Peyer's patch (tissue), 4 donors: ENCODE data around the gene AK8.

ENCODE experiments used
- POLR2A ChIP-seq, 2 donors: fragments of 450-650 bp; IDR thresholded peaks; one replicate each; pipeline ENCODE4 v1.5.1; 2017; ENCODE audit warnings: antibody characterized with exemption in 2 of 2, mild to moderate bottlenecking in 2 of 2, moderate library complexity in 2 of 2
- TF ChIP-seq, protein P1 (sequence below), 6 experiments: fragments of 450-650 bp in 4 of 6; fragments of 200-600 bp in 2 of 6; sonication (generic) in 1 of 6; IDR thresholded peaks; one replicate each; pipeline ENCODE4 v1.5.1; 2017 to 2019; ENCODE audit warnings: antibody characterized with exemption in 6 of 6, mild to moderate bottlenecking in 3 of 6, moderate library complexity in 1 of 6

DNA sequence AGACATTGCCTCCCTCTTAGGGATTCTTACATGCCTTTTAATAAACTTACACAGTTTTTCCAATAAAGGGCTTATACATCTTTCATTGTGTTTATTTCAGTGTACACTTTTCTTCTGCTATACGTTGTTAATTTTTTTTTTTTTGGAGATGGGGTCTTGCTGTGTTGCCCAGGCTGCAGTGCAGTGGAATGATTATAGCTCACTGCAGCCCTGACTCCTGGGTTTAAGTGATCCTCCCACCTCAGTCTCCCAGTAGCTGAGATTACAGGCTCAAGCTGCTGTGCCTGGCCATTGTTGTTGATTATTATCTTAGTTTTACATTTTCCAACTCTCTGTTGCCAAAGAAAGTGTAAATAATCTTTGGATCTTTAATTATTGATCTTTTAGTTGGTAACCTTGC is 118.0 kb downstream of the AK8 start:
- TF ChIP-seq, protein P1, sequence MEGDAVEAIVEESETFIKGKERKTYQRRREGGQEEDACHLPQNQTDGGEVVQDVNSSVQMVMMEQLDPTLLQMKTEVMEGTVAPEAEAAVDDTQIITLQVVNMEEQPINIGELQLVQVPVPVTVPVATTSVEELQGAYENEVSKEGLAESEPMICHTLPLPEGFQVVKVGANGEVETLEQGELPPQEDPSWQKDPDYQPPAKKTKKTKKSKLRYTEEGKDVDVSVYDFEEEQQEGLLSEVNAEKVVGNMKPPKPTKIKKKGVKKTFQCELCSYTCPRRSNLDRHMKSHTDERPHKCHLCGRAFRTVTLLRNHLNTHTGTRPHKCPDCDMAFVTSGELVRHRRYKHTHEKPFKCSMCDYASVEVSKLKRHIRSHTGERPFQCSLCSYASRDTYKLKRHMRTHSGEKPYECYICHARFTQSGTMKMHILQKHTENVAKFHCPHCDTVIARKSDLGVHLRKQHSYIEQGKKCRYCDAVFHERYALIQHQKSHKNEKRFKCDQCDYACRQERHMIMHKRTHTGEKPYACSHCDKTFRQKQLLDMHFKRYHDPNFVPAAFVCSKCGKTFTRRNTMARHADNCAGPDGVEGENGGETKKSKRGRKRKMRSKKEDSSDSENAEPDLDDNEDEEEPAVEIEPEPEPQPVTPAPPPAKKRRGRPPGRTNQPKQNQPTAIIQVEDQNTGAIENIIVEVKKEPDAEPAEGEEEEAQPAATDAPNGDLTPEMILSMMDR (IDR thresholded peaks at IDR 0.05), result no peak
- no peak for TF ChIP-seq POLR2A (IDR thresholded peaks at IDR 0.05)
